ENCODE results near the gene TIMM29. TPM values are rescaled to one million over a fixed set of nuclear protein-coding genes. Genes with fewer than 3 reads are reported as not detected.

TIMM29 gene
- total RNA-seq, 1 donor from 2014 or later = 66.9 TPM

DNA sequence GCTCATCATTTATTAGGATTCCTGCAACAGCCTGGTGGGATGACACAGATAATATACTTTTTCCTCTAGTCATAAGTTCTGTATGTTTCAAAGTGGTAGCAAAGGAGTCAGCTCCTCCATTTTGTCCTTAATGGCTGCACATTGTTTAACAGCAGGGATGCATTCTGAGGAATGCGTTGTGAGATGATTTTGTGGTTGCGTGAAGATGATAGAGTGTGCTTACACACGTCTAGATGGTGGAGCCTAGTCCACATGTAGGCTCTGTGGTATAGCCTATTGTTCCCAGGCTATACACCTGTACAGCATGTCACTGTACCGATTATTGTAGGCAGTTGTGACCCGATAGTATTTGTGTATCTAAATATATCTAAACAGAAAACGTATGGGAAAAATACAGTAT, 36.8 kb downstream of the TIMM29 start:
- intact Hi-C loops (cut with DNase I) = no loop called here
- H3K4me1 ChIP-seq = peaks cover 0 to 10% of the 10 kb centered on the region in 2 donors
- no peak overlapping the region for H3K4me3 ChIP-seq
- H3K36me3 ChIP-seq = no peaks in the 10 kb centered on the region
- no peaks in the 10 kb centered on the region for H3K27me3 ChIP-seq
- H3K27ac ChIP-seq = no peak overlapping the region
- no peaks in the 10 kb centered on the region for H3K9me3 ChIP-seq
- TF ChIP-seq, protein P1, sequence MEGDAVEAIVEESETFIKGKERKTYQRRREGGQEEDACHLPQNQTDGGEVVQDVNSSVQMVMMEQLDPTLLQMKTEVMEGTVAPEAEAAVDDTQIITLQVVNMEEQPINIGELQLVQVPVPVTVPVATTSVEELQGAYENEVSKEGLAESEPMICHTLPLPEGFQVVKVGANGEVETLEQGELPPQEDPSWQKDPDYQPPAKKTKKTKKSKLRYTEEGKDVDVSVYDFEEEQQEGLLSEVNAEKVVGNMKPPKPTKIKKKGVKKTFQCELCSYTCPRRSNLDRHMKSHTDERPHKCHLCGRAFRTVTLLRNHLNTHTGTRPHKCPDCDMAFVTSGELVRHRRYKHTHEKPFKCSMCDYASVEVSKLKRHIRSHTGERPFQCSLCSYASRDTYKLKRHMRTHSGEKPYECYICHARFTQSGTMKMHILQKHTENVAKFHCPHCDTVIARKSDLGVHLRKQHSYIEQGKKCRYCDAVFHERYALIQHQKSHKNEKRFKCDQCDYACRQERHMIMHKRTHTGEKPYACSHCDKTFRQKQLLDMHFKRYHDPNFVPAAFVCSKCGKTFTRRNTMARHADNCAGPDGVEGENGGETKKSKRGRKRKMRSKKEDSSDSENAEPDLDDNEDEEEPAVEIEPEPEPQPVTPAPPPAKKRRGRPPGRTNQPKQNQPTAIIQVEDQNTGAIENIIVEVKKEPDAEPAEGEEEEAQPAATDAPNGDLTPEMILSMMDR (IDR thresholded peaks at IDR 0.05) = no peak
- no peak for DNase-seq (ENCODE audit: low spot score in 2 of 2)

DNA sequence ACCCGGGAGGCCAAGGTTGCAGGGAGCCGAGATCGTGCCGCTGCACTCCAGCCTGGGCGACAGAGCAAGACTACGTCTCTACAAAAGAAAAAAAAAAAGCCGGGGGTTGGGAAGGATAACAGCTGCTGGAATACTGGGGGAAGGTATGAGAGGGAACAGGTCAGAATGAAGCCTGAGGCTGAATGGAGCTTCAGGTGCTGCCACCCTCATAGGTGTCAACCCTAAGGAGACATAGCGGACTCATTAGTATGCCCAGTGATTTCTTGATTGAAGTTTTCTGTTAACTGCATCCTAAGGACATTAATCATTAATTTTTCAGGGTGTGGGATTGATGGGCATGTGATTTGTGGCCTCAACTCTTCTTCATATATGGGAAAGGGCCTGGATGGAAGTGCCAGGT, 38.2 kb downstream of the TIMM29 start:
- H3K36me3 ChIP-seq = no peaks in the 10 kb centered on the region
- TF ChIP-seq, protein P1 (IDR thresholded peaks at IDR 0.05) = no peak
- no peak for DNase-seq (ENCODE audit: low spot score in 2 of 2)
- no peaks in the 10 kb centered on the region for H3K9me3 ChIP-seq
- intact Hi-C loops (cut with DNase I) = no loop called here
- no peaks in the 10 kb centered on the region for H3K27me3 ChIP-seq
- H3K27ac ChIP-seq = no peak overlapping the region
- H3K4me3 ChIP-seq = no peak overlapping the region
- H3K4me1 ChIP-seq = peaks cover 0 to 10% of the 10 kb centered on the region in 2 donors

DNA sequence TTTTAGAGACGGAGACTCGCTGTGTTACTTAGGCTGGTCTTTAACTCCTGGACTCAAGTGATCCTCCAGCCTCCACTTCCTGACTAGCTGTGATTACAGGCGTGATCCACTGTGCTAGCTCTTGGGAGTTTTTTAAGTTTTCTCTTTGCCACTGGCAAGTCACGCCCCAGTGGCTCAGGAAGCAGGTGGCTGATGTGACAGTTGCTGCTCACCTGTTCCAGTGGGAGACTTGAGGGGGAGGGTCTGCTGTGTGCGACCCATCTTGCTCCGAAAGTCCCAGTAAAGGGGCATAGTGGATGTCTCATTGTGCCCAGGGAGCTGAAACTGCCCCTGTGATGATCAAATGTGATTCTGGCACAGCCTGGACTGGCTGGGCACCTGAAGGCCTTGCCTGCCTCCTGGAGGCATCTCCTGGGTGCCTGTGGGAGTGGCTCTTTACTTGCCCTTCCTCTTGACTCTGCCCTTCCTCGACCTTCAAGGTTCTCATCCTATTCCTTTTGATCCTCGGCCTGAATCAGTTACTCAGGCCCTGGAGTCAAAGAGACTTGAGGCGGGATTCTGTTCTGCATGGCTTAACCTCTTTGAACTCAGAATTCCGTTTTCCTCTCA, 40.0 kb downstream of the TIMM29 start:
- no peaks in the 10 kb centered on the region for H3K4me1 ChIP-seq
- no peaks in the 10 kb centered on the region for H3K27me3 ChIP-seq
- no peak overlapping the region for H3K27ac ChIP-seq
- no peaks in the 10 kb centered on the region for H3K9me3 ChIP-seq
- H3K36me3 ChIP-seq = no peaks in the 10 kb centered on the region
- TF ChIP-seq, protein P1 (IDR thresholded peaks at IDR 0.05) = no peak
- intact Hi-C loops (cut with DNase I) = no loop called here
- DNase-seq (ENCODE audit: low spot score in 2 of 2) = no peak
- H3K4me3 ChIP-seq = no peak overlapping the region

DNA sequence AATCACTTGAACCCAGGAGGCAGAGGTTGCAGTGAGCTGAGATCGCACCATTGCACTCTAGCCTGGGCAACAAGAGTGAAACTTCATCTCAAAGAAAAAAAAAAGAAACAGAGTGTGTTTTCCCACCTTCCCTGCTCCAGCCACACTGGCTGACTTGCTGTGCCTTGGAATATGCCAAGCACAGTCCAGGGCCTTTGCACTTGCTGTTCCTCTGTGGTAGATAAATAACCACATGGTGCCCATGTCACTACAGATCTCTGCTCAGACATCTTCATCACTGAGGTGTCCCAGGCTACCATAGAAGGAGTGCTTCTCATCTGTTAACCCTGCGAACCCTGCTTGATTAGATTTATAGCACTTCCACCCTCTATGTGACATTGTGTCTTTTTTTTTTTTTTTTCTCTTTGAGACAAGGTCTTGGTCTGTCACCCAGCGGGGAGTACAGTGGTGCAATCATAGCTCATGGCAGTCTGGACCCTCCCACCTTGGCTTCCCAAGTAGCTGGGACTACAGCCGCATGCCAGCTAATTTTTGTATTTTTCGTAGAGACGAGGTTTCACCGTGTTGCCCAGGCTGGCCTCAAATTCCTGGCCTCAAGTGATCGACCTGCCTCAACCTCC, 42.6 kb downstream of the TIMM29 start:
- no peaks in the 10 kb centered on the region for H3K27me3 ChIP-seq

DNA sequence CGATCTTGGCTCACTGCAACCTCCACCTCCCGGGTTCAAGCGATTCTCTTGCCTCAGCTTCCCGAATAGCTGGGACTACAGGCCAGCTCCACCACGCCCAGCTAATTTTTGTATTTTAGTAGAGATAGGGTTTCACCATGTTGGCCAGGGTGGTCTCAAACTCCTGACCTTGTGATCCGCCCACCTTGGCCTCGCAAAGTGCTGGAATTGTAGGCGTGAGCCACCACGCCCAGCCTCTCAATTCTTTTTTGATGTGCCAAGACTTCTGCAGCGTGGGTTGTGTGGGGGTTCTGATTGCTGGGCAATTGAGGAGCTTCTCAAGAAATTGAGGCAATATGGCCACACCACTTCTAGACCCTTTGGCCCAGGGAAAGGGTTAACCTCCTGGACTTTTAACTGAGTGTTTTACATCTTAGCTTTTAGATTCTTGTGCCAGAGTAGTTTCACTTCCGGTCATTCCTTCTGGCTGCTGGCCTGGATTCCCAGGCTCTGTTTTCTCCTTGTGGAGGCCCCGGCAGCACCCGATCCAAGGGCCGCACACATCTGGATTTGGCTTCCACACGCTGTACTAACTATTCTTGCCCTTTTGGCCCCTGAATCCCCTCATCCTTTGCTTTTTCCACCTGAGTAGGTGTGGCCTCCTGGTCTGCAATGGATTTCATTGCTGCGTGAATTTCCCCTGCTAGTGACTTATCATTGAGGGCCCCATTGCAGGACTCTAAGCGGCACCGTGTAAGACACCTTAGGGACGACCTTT, 46.9 kb downstream of the TIMM29 start:
- Histone ChIP-seq H3K4me1 (peaks cover 6 to 26% of the 10 kb centered on the region in 2 donors), H3K27ac (peak overlapping the region; percentile 63 to 74), H3K4me3 (peak overlapping the region; percentile 20 to 40), H3K9me3 (no peaks in the 10 kb centered on the region), H3K36me3 (no peaks in the 10 kb centered on the region), H3K27me3 (no peaks in the 10 kb centered on the region)
- intact Hi-C loops (cut with DNase I) = loop anchor here (1.0 kb wide), 1 partner anchor 15 kb away; no protein-coding TSS in a partner anchor
- peak in 1 of 2 donors; percentile 72 for DNase-seq (ENCODE audit: low spot score in 2 of 2)
- TF ChIP-seq, protein P1 (IDR thresholded peaks at IDR 0.05) = no peak

More for the DNA sequence above, 42.6 kb downstream of the TIMM29 start:
- Histone ChIP-seq H3K4me3 (no peak overlapping the region), H3K36me3 (no peaks in the 10 kb centered on the region), H3K4me1 (peaks cover 3 to 13% of the 10 kb centered on the region in 2 donors), H3K9me3 (no peaks in the 10 kb centered on the region), H3K27ac (no peak overlapping the region)
- DNase-seq (ENCODE audit: low spot score in 2 of 2) = no peak
- intact Hi-C loops (cut with DNase I) = no loop called here
- TF ChIP-seq, protein P1 (IDR thresholded peaks at IDR 0.05) = no peak
